ENCODE measurements around the gene HOXA7. TPM values are rescaled to one million over a fixed set of nuclear protein-coding genes. Genes with fewer than 3 reads are reported as not detected.

Gene HOXA7
- total RNA-seq: not detected
- 0 reads per million in 2 donors for total RNA-seq

DNA sequence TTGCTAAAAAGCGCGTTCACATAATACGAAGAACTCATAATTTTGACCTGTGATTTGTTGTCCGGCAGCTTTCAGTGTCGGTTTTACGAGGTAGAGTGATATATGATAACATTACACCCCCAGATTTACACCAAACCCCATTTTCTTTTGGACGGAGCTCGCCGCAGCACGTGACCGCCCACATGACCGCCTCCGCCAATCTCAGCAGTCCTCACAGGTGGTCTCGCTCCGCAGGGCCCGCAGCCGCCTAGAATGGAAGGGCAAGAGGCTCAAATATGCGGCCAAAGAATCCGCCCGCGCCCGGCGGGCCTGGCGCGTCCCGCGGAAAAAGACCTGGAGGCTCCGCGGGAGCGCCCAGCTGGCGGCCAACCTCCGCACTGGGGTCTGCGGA is at the start of gene HOXA7:
HOXA7 (minus strand) TSS at position 168 of the 391 bp plus-strand sequence; CDS start at position 38, 130 bp downstream.
- Mint-ChIP-seq H3K27ac (peak within 1 kb of the TSS; percentile 78), H3K4me1 (peaks cover 43% of the 10 kb centered on the region), H3K27me3 (peaks cover 86% of the 10 kb centered on the region), H3K36me3 (ENCODE audit: low read depth) (peaks cover 16% of the 10 kb centered on the region), H3K4me3 (peak within 1 kb of the TSS; percentile 78)
- no peak for DNase-seq
- no peak for ATAC-seq
- no peaks in the 10 kb centered on the region for H3K9me3 ChIP-seq (ENCODE audit: control insufficient read depth, low read length, poor library complexity, severe bottlenecking)

DNA sequence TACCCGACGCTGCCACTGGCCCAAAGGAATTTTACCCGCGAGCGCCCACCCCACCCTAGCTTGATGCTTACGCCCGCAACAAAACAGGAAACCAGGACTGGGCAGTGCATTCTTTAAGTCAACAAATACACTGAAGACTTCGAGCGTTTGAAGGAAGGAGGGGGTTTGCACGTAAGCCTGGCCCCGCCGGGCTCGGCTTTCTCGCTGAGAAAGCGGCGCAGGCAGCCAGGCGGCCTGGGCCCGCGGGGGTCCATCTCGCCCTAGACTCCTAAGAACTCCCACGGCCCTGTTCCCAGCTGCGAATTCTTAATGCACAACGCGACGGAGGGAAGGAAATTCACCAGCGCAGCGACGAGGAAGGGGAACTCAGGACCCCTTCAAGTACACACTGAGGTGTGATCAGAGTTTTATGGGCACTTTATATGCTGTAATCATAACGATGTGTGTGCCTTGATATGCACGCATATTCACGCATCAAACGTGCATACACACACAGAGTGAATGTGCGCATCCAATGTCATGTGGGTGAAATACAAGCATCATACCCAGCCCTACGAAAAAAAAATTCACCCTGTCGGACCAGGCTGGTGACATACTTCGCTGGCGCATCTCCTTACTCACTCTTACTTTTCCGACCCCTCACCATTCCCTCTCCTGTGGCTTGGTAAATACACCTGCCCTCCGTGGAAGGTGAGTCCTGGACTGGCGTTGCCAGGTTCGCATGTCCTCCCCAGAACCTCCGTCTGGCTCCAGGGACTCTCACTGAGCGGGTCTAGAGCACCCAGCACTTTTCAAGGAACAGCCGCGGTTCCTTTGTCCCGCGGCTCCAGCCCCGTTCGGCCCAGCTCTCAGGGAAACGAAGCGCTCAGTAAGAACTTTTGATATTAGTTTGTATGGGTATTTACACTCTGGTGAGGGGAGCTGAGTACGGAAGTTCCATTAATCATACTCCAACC is 49.1 kb upstream of the HOXA7 start:
- ATAC-seq (no peak), DNase-seq (no peak)
- H3K9me3 ChIP-seq (ENCODE audit: control insufficient read depth, low read length, poor library complexity, severe bottlenecking): no peaks in the 10 kb centered on the region
- H3K4me1 Mint-ChIP-seq: peaks cover 31% of the 10 kb centered on the region
- H3K36me3 Mint-ChIP-seq (ENCODE audit: low read depth): no peaks in the 10 kb centered on the region
- H3K27ac Mint-ChIP-seq: no peak overlapping the region
- H3K4me3 Mint-ChIP-seq: peak overlapping the region; percentile 33
- peaks cover 98% of the 10 kb centered on the region for H3K27me3 Mint-ChIP-seq

DNA sequence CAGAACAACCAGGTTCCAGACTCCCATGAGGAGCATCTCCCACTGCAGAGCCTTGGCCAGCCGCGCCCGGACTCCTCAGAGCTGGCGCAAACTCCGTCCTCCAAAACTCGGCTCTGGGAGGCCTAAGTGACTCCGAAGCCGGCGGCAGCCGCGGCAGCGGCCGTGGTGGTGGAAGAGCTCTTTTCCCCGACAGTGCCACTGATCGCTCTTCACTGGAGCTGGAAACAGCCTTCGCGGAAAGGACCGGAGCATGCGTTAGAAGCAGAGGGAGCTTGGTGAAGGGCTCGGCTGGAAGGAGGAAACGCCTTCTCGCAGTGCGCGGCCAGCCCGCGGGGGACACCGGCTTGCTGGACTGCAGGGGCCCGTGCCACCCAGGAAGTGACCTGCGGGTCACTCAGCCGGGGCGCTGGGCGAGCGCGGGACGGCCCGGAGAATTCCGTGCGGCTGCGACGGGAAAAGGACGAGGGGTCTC is 48.4 kb upstream of the HOXA7 start:
- Mint-ChIP-seq H3K4me1 (peaks cover 30% of the 10 kb centered on the region), H3K27me3 (peaks cover 94% of the 10 kb centered on the region), H3K36me3 (ENCODE audit: low read depth) (peaks cover under 1% of the 10 kb centered on the region), H3K4me3 (peak overlapping the region; percentile 73), H3K27ac (no peak overlapping the region)
- no peaks in the 10 kb centered on the region for H3K9me3 ChIP-seq (ENCODE audit: control insufficient read depth, low read length, poor library complexity, severe bottlenecking)
- ATAC-seq: no peak
- no peak for DNase-seq

DNA sequence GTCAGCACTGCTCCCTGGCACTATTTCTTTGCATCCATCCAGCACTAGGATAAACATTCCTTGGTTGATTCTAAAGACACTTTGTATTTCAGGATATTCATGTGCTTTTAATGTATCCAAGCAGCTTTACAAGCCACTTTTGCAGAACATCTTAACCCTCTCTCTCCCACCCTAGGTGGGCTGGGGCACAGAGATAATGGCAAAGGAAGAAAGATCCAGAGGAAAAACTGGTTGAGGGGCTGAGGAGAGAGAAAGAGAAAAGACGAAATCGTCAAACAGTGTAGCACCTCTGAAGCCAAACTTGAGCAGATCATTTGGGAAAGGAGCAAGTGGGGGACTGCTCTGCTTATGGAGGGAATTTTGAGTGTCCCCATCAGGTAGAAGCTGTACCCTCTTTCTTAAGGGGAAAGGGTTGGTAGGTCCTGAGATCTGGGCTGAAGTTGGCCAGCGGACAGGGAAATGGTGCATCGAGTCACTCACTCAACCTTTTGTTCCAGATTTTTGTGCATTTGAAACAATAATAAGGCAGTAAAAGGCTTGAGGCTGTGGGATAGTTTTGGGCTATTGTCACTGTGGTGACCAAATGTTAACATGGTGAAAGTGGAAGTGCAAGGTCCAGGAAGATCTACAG is 47.6 kb upstream of the HOXA7 start:
- no peak for DNase-seq
- Mint-ChIP-seq H3K4me3 (no peak overlapping the region), H3K4me1 (peaks cover 32% of the 10 kb centered on the region), H3K27me3 (peaks cover 87% of the 10 kb centered on the region), H3K36me3 (ENCODE audit: low read depth) (peaks cover 2% of the 10 kb centered on the region), H3K27ac (no peak overlapping the region)
- ATAC-seq: no peak
- no peaks in the 10 kb centered on the region for H3K9me3 ChIP-seq (ENCODE audit: control insufficient read depth, low read length, poor library complexity, severe bottlenecking)

DNA sequence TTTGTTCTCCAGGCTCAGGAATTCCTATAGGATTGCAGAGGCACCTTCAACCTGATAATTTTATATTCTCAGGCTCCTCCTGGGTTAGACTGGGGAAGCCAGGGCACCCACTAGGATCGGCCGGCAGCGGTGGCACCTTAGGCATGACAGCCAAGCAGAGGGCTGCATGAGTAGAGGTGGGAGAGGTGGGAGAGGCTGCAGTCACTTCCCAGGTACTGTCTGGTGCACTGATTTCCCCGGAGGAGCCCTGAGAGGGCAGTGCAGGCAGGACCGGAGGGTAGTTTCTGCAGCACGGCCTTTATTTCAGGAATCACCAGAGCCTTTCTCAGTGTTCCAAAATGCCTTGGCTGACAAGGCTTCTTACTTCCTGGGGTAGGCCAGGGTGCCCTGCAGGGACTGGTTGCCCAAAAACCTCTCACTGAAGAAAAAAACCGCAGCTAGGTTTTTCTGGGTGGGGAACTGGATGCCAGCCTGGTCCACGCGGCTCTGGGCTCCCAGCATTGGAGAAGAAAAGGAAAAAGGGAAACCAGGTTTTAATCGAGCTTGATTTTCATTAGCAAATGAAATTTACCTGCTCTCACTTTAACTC is 47.0 kb upstream of the HOXA7 start:
- DNase-seq (no peak), ATAC-seq (no peak)
- H3K36me3 Mint-ChIP-seq (ENCODE audit: low read depth): peaks cover 4% of the 10 kb centered on the region
- H3K9me3 ChIP-seq (ENCODE audit: control insufficient read depth, low read length, poor library complexity, severe bottlenecking): no peaks in the 10 kb centered on the region
- no peak overlapping the region for H3K4me3 Mint-ChIP-seq
- H3K27me3 Mint-ChIP-seq: peaks cover 87% of the 10 kb centered on the region
- peaks cover 36% of the 10 kb centered on the region for H3K4me1 Mint-ChIP-seq
- H3K27ac Mint-ChIP-seq: no peak overlapping the region

DNA sequence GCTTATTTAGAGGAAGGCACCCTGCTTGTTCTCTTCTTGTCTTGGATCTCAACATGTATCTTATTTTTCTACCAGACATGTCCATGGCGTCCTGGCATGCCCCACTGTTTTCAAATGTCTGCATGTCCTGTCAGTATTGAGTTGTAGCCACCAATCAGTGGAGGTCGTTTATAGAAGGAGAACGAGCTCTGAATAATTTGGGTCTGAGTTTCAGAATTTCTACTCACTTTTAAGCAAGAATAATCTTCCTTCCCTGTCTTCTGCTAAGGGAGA is 46.3 kb upstream of the HOXA7 start:
- DNase-seq (no peak), ATAC-seq (no peak)
- Mint-ChIP-seq H3K4me3 (no peak overlapping the region), H3K27ac (no peak overlapping the region), H3K4me1 (peaks cover 41% of the 10 kb centered on the region), H3K27me3 (peaks cover 87% of the 10 kb centered on the region), H3K36me3 (ENCODE audit: low read depth) (peaks cover 4% of the 10 kb centered on the region)
- no peaks in the 10 kb centered on the region for H3K9me3 ChIP-seq (ENCODE audit: control insufficient read depth, low read length, poor library complexity, severe bottlenecking)

DNA sequence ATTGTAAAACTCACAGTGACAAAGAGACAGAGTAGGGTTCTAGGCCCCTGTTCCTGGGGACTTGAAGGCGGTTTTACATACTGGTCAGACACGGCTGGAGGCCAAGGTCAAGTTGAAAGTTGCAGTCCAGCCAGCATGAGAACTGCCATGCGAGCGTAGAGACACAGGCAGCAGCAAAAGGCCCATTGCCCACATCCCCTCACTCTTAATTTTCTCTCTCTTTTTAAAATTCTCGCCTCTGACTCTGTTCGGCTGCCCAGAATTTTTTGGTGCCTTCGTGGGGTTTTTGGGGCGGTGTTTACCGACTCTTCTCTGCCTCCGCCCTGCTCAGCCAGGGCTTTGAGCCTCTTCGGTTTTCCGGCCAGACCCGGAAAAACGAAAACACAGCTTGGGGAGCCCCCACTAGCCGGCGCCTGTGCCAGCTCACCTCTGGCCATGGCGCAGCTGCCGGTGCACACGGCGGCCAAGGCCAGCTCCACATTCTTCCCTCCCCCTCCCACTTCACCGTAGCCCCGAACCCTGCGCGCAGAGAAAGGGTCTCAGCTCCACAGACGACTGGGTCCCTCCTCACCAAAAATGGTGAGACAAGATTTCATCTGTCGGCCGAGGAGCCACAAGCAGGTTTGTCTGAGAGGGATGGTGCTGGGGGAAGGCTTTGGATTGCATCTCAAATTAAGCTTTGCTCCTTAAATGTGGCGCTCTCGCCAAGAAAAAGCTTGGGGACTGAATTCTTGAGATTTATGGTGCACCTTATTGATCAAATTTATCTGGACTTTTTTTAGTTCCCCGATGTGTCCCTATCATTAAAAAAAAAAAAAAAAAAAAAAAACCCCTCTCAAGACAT is 45.8 kb upstream of the HOXA7 start:
- Mint-ChIP-seq H3K4me3 (peak overlapping the region; percentile 15), H3K27me3 (peaks cover 87% of the 10 kb centered on the region), H3K4me1 (peaks cover 41% of the 10 kb centered on the region), H3K27ac (no peak overlapping the region), H3K36me3 (ENCODE audit: low read depth) (peaks cover 6% of the 10 kb centered on the region)
- H3K9me3 ChIP-seq (ENCODE audit: control insufficient read depth, low read length, poor library complexity, severe bottlenecking): no peaks in the 10 kb centered on the region
- DNase-seq (no peak), ATAC-seq (no peak)

DNA sequence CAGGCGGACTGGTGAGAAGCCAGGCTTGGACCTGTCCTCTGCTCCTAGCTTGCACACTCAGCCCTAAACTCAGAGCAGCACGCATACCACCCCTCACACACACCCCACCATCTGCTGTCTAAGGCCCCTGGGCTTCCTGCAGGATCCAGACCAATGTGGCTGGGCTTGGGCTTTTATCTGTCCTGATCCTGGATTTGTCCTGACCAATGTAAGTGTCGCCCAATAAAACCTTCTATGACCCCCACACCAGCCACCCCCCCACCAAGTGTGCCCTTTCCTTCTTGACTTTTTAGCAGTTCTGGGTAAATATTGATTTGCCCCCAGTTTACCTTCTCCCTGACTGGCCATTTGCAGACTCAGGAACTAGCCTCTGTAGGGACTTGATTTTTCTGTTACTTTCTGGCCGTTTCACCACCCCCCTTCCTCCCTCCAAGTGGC is 45.1 kb upstream of the HOXA7 start:
- no peak for ATAC-seq
- Mint-ChIP-seq H3K27me3 (peaks cover 82% of the 10 kb centered on the region), H3K27ac (no peak overlapping the region), H3K4me1 (peaks cover 41% of the 10 kb centered on the region), H3K36me3 (ENCODE audit: low read depth) (peaks cover 6% of the 10 kb centered on the region), H3K4me3 (peak overlapping the region; percentile 92)
- H3K9me3 ChIP-seq (ENCODE audit: control insufficient read depth, low read length, poor library complexity, severe bottlenecking): no peaks in the 10 kb centered on the region
- DNase-seq: no peak

DNA sequence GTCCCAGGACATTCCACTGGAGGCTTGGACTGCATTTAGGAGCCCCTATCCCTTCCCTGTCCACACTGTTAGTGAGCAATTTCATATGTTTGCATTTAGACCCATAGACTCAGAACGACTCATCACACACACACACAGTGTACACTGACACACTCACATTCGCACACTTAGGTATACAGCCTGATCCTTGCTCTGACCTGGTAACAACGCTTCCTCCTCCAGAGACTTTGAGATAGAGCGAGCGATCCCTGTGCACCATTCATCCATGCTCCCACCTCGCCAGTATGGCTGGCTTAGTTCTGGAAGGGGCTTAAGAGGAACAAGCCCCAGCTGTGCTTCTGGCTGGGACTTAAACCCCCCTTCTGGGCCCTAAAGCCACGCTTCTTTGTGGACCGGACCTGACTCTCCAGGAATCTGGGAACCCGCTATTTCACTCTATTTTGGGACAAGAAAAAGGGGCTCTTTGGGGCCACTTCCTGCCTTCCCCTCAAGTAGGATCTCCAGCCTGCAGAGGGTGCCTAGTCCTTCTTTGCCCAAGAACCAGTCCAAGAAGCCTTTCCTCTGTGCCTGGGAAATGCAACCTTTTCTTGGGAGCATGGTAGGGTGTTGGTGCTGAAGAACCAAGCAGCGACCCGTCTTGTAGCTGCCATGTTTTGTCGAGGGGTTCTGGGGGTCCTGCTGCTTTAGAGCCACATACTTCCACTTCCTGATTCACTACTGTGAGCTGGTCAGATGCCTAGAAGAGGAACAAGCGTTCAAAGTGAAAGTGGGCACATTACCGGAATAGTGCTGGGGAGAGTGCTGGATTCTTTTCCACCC is 44.5 kb upstream of the HOXA7 start:
- no peak overlapping the region for H3K27ac Mint-ChIP-seq

DNA sequence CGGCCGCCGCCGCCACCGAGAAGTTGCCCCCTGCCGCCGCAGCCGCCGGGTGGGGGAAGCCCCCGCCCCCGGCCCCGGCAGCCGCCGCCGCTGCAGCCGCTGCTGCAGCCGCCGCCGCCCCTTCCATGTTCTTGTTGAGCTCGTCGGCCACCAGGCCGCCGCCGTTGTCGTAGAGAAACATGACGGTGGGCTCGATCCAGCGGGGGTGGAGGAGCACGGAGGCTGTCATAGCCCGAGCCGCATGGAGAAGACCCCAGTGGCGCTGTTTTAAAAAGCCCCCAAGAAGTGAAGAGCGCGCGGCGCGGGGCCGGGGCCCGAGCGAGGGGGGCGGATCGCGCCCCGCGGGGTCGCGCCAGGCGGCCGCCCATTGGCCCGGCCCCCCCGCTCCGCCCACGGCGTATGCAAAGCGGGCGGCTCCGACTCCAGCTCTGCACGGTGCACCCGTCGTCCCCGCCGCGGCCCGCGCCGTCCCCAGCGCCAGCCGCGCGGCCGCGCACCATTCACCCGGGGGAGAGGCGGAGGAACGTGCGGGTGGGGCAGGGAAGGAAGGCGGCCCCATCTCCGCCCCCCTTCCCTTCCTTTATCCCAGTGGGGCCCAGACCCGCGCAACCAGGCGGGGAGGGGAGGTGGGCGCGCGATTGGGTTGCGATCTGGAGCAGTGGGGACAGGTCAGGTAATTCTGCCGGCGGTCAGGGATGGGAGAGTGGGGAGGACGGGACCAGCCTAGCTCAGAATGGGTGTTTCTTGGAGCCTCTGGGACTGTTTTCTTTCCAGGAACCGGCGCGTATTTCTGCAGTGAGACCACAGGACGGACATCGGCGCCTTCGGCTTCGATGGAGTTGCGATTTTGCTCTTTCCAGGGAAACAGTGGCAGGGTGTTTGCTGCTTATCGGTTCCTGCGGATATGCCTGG is 43.6 kb upstream of the HOXA7 start, which contains the start of gene HOXA13:
HOXA13 (minus strand) TSS at position 243 of the 912 bp plus-strand sequence; CDS start at position 229, 14 bp downstream.
- no peak for DNase-seq
- Mint-ChIP-seq H3K27me3 (peaks cover 78% of the 10 kb centered on the region), H3K27ac (peak within 1 kb of the TSS; percentile 86), H3K4me3 (peak within 1 kb of the TSS; percentile 92), H3K4me1 (peaks cover 38% of the 10 kb centered on the region), H3K36me3 (ENCODE audit: low read depth) (peaks cover 6% of the 10 kb centered on the region)
- peak; percentile 57 for ATAC-seq
- no peaks in the 10 kb centered on the region for H3K9me3 ChIP-seq (ENCODE audit: control insufficient read depth, low read length, poor library complexity, severe bottlenecking)

More for the DNA sequence above, 44.5 kb upstream of the HOXA7 start:
- Mint-ChIP-seq H3K4me3 (peak overlapping the region; percentile 92), H3K36me3 (ENCODE audit: low read depth) (peaks cover 6% of the 10 kb centered on the region), H3K27me3 (peaks cover 82% of the 10 kb centered on the region), H3K4me1 (peaks cover 40% of the 10 kb centered on the region)
- H3K9me3 ChIP-seq (ENCODE audit: control insufficient read depth, low read length, poor library complexity, severe bottlenecking): no peaks in the 10 kb centered on the region
- DNase-seq: no peak
- ATAC-seq: no peak
